ENCODE data around the gene CHD9. TPM values are rescaled to one million over a fixed set of nuclear protein-coding genes. Genes with fewer than 3 reads are reported as not detected.
"Not testable (repeated sequence)": the region's sequence is repeated elsewhere in the genome, so short reads cannot be mapped to it uniquely, and the experiment has no call there.

The CHD9 gene
- polyA plus RNA-seq, 3 donors: 49.0 to 64.4 (median 62.8) TPM

GRCh38 chr16:53071748-53072301, 17.0 kb downstream of the CHD9 start:
- peak; percentile 82 for DNase-seq

- no peak for DNase-seq
Measured at GRCh38 chr16:53073022-53073421, 18.2 kb downstream of the CHD9 start.

GRCh38 chr16:53074296-53074695, 19.5 kb downstream of the CHD9 start:
- not testable (repeated sequence) for DNase-seq

GRCh38 chr16:53075461-53075860, 20.7 kb downstream of the CHD9 start:
- not testable (repeated sequence) for DNase-seq

- no peak for DNase-seq
Measured at GRCh38 chr16:53078247-53078646, 23.5 kb downstream of the CHD9 start.

- DNase-seq: no peak
Measured at GRCh38 chr16:53078765-53079485, 24.1 kb downstream of the CHD9 start.

GRCh38 chr16:53080345-53081031, 25.7 kb downstream of the CHD9 start:
- DNase-seq: no peak

GRCh38 chr16:53081032-53081424, 26.2 kb downstream of the CHD9 start:
- DNase-seq: no peak

- DNase-seq: no peak
Measured at GRCh38 chr16:53081686-53082407, 27.1 kb downstream of the CHD9 start.

GRCh38 chr16:53082509-53082908, 27.7 kb downstream of the CHD9 start:
- DNase-seq: no peak

GRCh38 chr16:53083119-53083518, 28.3 kb downstream of the CHD9 start:
- no peak for DNase-seq

- no peak for DNase-seq
Measured at GRCh38 chr16:53084141-53084541, 29.4 kb downstream of the CHD9 start.

GRCh38 chr16:53084746-53085334, 30.0 kb downstream of the CHD9 start:
- DNase-seq: no peak

GRCh38 chr16:53085369-53085843, 30.6 kb downstream of the CHD9 start:
- DNase-seq: no peak

- no peak for DNase-seq
Measured at GRCh38 chr16:53085931-53086421, 31.2 kb downstream of the CHD9 start.

GRCh38 chr16:53087101-53087500, 32.3 kb downstream of the CHD9 start:
- DNase-seq: no peak

GRCh38 chr16:53089434-53090285, 34.9 kb downstream of the CHD9 start:
- no peak for DNase-seq

GRCh38 chr16:53090286-53090590, 35.4 kb downstream of the CHD9 start:
- DNase-seq: no peak

- DNase-seq: peak; percentile 62
Measured at GRCh38 chr16:53090591-53091411, 36.0 kb downstream of the CHD9 start.
